ENCODE data around the gene RNF220. TPM values are rescaled to one million over a fixed set of nuclear protein-coding genes. Genes with fewer than 3 reads are reported as not detected.

The RNF220 gene
- total RNA-seq, 4 donors from 2014 or later: 116 to 140 (median 123) TPM

GRCh38 chr1:44366371-44366975, 38.6 kb upstream of the RNF220 start:
- DNase-seq (ENCODE audit: low spot score in 2 of 2): peak in 1 of 2 donors; percentile 29
- WGBS, 2 donors: 88% methylated on average over 7 of the region's 7 CpGs
- no peak overlapping the region for H3K4me3 ChIP-seq (ENCODE audit: low read depth, poor library complexity, severe bottlenecking)
- intact Hi-C loops (cut with DNase I; ENCODE audit: low total_unique reads): no loop called here
- TF ChIP-seq CTCF (IDR thresholded peaks at IDR 0.05) (no peak), POLR2A (IDR thresholded peaks at IDR 0.05) (no peak)

- 80 to 85% methylated on average over 1 of the region's 1 CpG for WGBS, 2 donors
- TF ChIP-seq CTCF (IDR thresholded peaks at IDR 0.05) (no peak), POLR2A (IDR thresholded peaks at IDR 0.05) (no peak)
- H3K4me3 ChIP-seq (ENCODE audit: low read depth, poor library complexity, severe bottlenecking): no peak overlapping the region
- DNase-seq (ENCODE audit: low spot score in 2 of 2): peak in 1 of 2 donors; percentile 50
- intact Hi-C loops (cut with DNase I; ENCODE audit: low total_unique reads): no loop called here
Measured at GRCh38 chr1:44367944-44368343, 37.1 kb upstream of the RNF220 start.

- no peak for TF ChIP-seq POLR2A (IDR thresholded peaks at IDR 0.05)
- no peak for TF ChIP-seq CTCF (IDR thresholded peaks at IDR 0.05)
- intact Hi-C loops (cut with DNase I; ENCODE audit: low total_unique reads): no loop called here
- no peak overlapping the region for H3K4me3 ChIP-seq (ENCODE audit: low read depth, poor library complexity, severe bottlenecking)
- peak in 1 of 2 donors; percentile 57 for DNase-seq (ENCODE audit: low spot score in 2 of 2)
- WGBS, 2 donors: 85 to 86% methylated on average over 12 of the region's 12 CpGs
Measured at GRCh38 chr1:44368471-44369151, 36.4 kb upstream of the RNF220 start.

GRCh38 chr1:44371206-44371605, 33.8 kb upstream of the RNF220 start:
- H3K4me3 ChIP-seq (ENCODE audit: low read depth, poor library complexity, severe bottlenecking): no peak overlapping the region
- TF ChIP-seq CTCF (IDR thresholded peaks at IDR 0.05) (no peak), POLR2A (IDR thresholded peaks at IDR 0.05) (no peak)
- DNase-seq (ENCODE audit: low spot score in 2 of 2): no peak
- intact Hi-C loops (cut with DNase I; ENCODE audit: low total_unique reads): loop anchor here (10.0 kb wide), 1 partner anchor 224 kb away; no protein-coding TSS in a partner anchor

- no peak for DNase-seq (ENCODE audit: low spot score in 2 of 2)
- intact Hi-C loops (cut with DNase I; ENCODE audit: low total_unique reads): loop anchor here (10.0 kb wide), 1 partner anchor 219 kb away; no protein-coding TSS in a partner anchor
- TF ChIP-seq CTCF (IDR thresholded peaks at IDR 0.05) (no peak), POLR2A (IDR thresholded peaks at IDR 0.05) (no peak)
- no peak overlapping the region for H3K4me3 ChIP-seq (ENCODE audit: low read depth, poor library complexity, severe bottlenecking)
- WGBS, 2 donors: 96 to 97% methylated on average over 6 of the region's 6 CpGs
Measured at GRCh38 chr1:44375547-44375946, 29.5 kb upstream of the RNF220 start.
